SK-N-SH (cell line): ENCODE results near the gene TEX22. TPM values are rescaled to one million over a fixed set of nuclear protein-coding genes. Genes with fewer than 3 reads are reported as not detected.

ENCODE experiments used
- CTCF ChIA-PET: fragments of 300-600, 350-600 bp; formaldehyde crosslinking; extraction: SDS; loops from one replicate; lab custom pipeline; 2021; lab: Yijun Ruan, JAX
- POLR2A ChIA-PET: fragments of 350-600 bp; sonication (Branson Sonifier 250); formaldehyde crosslinking; extraction: SDS; loops from one replicate; lab custom pipeline; 2020; ENCODE audit warnings: antibody characterized with exemption, inconsistent platforms; lab: Yijun Ruan, JAX
- DNase-seq: peaks from one replicate; pipeline ENCODE4 v3.0.0; 2012
- H2AFZ ChIP-seq: fragments of 200-600 bp; sonication (generic); 2 replicates; pipeline ENCODE4 v1.8.1; 2016; ENCODE audit warnings: antibody characterized with exemption, mild to moderate bottlenecking, low read depth
- H3F3A ChIP-seq: fragments of 200-600 bp; sonication (generic); replicated peaks from 2 replicates; pipeline ENCODE3; 2016; ENCODE audit warnings: antibody characterized with exemption, mild to moderate bottlenecking; ENCODE audit not compliant: insufficient read depth
- H3K27ac ChIP-seq, 2 experiments: fragments of 200-500 bp in 1 of 2; fragments of 200-600 bp in 1 of 2; sonication (Bioruptor generic) in 1 of 2; sonication (generic), shearing (Covaris generic) in 1 of 2; 2 replicates each; pipeline versions ENCODE4 v1.5.1 to v1.6.1; 2014 to 2016; ENCODE audit warnings: low read depth in 2 of 2, inconsistent platforms in 1 of 2, low read length in 1 of 2, mild to moderate bottlenecking in 1 of 2, mixed read lengths in 1 of 2
- H3K27me3 ChIP-seq: fragments of 200-600 bp; sonication (generic), shearing (Covaris generic); 2 replicates; pipeline ENCODE4 v1.6.1; 2016; ENCODE audit warnings: mixed run types; ENCODE audit not compliant: insufficient read depth
- H3K36me3 ChIP-seq, 2 experiments: fragments of 200-500 bp in 1 of 2; fragments of 200-600 bp in 1 of 2; sonication (Bioruptor generic) in 1 of 2; sonication (generic) in 1 of 2; replicated peaks in 1 of 2; 2 replicates each; pipeline versions ENCODE3 to v1.5.1; 2014 to 2016; ENCODE audit warnings: low read length in 1 of 2, mild to moderate bottlenecking in 1 of 2; ENCODE audit not compliant: insufficient read depth in 2 of 2, control insufficient read depth in 1 of 2
- H3K4me1 ChIP-seq, 2 experiments: fragments of 200-500 bp in 1 of 2; fragments of 200-600 bp in 1 of 2; sonication (Bioruptor generic) in 1 of 2; sonication (generic), shearing (Covaris generic) in 1 of 2; 2 replicates each; pipeline versions ENCODE4 v1.5.1 to v1.6.1; 2014 to 2016; ENCODE audit warnings: low read depth in 1 of 2, low read length in 1 of 2, mixed run types in 1 of 2; ENCODE audit not compliant: insufficient read depth in 2 of 2, control insufficient read depth in 1 of 2
- H3K4me2 ChIP-seq: fragments of 200-600 bp; sonication (generic), shearing (Covaris generic); 2 replicates; pipeline ENCODE4 v1.6.1; 2017; ENCODE audit warnings: mixed run types
- H3K4me3 ChIP-seq, 2 experiments: fragments of 200-500 bp in 1 of 2; fragments of 200-600 bp in 1 of 2; sonication (Bioruptor generic) in 1 of 2; sonication (generic), shearing (Covaris generic) in 1 of 2; 2 replicates each; pipeline versions ENCODE4 v1.5.1 to v1.8.1; 2014 to 2016; ENCODE audit warnings: low read depth in 2 of 2, inconsistent platforms in 1 of 2, low read length in 1 of 2, mild to moderate bottlenecking in 1 of 2, mixed read lengths in 1 of 2, moderate library complexity in 1 of 2
- H3K79me2 ChIP-seq: fragments of 200-600 bp; sonication (generic); 2 replicates; pipeline ENCODE4 v1.8.1; 2017; ENCODE audit warnings: mild to moderate bottlenecking; ENCODE audit not compliant: insufficient read depth
- H3K9ac ChIP-seq: fragments of 200-600 bp; sonication (generic); 2 replicates; pipeline ENCODE4 v1.6.1; 2017; ENCODE audit warnings: mixed run types
- H3K9me2 ChIP-seq: fragments of 200-600 bp; sonication (generic); 2 replicates; pipeline ENCODE4 v1.6.1; 2017; ENCODE audit warnings: mixed run types
- H3K9me3 ChIP-seq: fragments of 200-600 bp; sonication (generic); 2 replicates; pipeline ENCODE4 v1.6.1; 2017; ENCODE audit warnings: mixed run types, mild to moderate bottlenecking, moderate library complexity
- H4K20me1 ChIP-seq: fragments of 200-600 bp; sonication (generic); 2 replicates; pipeline ENCODE4 v1.6.1; 2017; ENCODE audit warnings: mild to moderate bottlenecking, mixed run types; ENCODE audit not compliant: insufficient read depth
- CTCF ChIP-seq: fragments of 200-600 bp; sonication (generic); IDR thresholded peaks from 2 replicates; pipeline ENCODE4 v1.6.1; 2017; ENCODE audit warnings: antibody characterized with exemption, mild to moderate bottlenecking, moderate library complexity
- EP300 ChIP-seq, 2 experiments: IDR thresholded peaks; 2 replicates each; pipeline versions ENCODE4 v1.4.0 to v1.6.1; 2012; ENCODE audit warnings: borderline replicate concordance in 1 of 2, low read depth in 1 of 2, low read length in 1 of 2
- FOXJ3 ChIP-seq: sonication (generic); formaldehyde crosslinking; IDR thresholded peaks from 2 replicates; pipeline ENCODE4 v1.5.1; 2020; ENCODE audit warnings: mild to moderate bottlenecking, missing genetic modification reagents
- FOXM1 ChIP-seq: IDR thresholded peaks from 2 replicates; pipeline ENCODE4 v1.4.0; 2012; ENCODE audit warnings: low read depth, mild to moderate bottlenecking
- JUND ChIP-seq: IDR thresholded peaks from 2 replicates; pipeline ENCODE4 v1.4.0; 2012
- MXI1 ChIP-seq: IDR thresholded peaks from 2 replicates; pipeline ENCODE4 v1.6.1; 2012; ENCODE audit warnings: mild to moderate bottlenecking, low read depth, low read length, improper control_type of control experiment
- PBX3 ChIP-seq: IDR thresholded peaks from 2 replicates; pipeline ENCODE4; 2012
- SIN3A ChIP-seq: IDR thresholded peaks from 2 replicates; pipeline ENCODE4 v1.6.1; 2012; ENCODE audit warnings: low read depth, mild to moderate bottlenecking, low read length, moderate library complexity, borderline replicate concordance
- SMC3 ChIP-seq: IDR thresholded peaks from 2 replicates; pipeline ENCODE4 v1.6.1; 2012; ENCODE audit warnings: low read depth, low read length, improper control_type of control experiment
- YY1 ChIP-seq: IDR thresholded peaks from 2 replicates; pipeline ENCODE4 v1.4.0; 2012; ENCODE audit warnings: low read depth, mild to moderate bottlenecking
- WGBS: methylation state at CpG from one replicate; pipeline ENCODE4 v1.1.6; 2017; ENCODE audit warnings: low lambda C conversion rate; 5-methylcytosine and 5-hydroxymethylcytosine counted together
- polyA plus RNA-seq, 3 experiments: library from polyadenylated mRNA; depleted of rRNA; stranded (reverse); fragments of >200 nt; gene quantifications; 2 replicates each; pipeline ENCODE4 v1.2.3, GENCODE V29; 2012
- TF ChIP-seq, protein P1 (sequence below): IDR thresholded peaks from 2 replicates; pipeline ENCODE4 v1.6.1; 2012; ENCODE audit warnings: mild to moderate bottlenecking, low read depth, low read length, moderate library complexity

The TEX22 gene
- polyA plus RNA-seq, 1 of the 3 experiments (the other 2 are of a cell fraction): 0.26 TPM

DNA sequence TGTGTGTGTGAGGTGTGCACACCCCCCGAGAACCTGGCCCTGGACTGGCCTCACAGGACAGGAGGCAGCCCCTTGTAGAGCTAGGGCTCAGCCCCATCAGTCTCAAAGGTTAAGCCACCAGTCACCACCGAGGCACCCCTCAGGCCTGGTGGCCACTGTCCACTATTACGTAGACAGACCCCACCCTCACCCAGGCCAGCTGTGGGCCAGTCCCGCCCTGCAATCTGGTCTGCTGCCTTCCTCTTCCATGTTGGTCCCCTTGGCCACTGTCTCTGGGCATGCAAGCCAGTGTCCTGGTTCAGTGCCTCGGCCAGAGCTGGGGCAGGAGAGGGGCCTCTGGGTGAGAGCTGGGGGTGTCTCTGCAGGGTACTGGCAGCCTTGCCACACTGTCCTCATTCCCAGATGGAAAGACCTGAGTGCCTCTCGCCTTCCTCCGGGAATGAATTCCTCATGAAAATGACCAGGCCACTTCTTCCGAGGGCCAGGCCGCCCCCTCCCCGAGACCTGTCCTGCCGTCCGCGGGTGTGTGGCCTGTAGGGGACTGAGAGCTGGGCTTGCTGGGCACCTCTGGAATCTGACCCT lies 897 bp upstream of the TEX22 start (continued):
- TF ChIP-seq SMC3 (no peak), JUND (no peak), SIN3A (no peak), FOXM1 (no peak), YY1 (no peak)

DNA sequence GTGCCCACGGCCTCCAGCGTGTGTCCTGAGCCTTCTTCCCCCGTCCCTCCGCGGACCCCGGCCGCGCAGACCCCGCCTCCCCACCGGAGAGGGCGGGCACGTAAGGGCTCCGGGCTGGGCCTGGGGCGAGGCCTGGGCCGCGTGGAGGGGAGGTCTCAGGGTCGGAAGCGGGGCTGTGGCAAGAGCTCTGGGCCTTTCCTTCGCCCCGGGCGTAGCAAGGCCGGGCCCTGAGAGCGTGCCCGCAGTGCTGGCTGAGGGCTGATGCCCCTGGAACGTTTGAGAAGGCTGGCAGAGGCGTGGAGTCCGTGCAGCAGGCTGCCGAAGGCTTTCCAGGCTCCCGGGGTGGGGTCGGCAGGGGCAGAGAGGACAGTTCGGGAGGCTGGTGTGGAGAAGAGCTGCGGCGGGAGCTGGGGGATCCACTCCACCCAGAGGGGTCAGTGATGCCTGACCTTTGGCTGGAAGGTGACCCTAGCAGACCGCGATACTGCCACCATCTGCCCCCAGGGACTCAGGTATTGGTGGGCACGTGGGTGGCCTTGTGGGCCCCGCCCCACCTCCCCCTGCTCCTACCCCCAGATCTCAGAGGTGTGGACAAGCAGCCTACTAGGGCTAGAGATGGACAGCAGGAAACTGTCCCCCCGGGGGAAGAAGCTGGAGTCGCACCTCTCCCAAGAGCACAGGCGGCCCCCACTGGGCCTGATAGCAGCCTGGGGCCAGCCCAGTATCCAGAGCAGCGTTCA lies 558 bp downstream of the TEX22 start:
- peak overlapping the region; percentile 96; the same call in 1 of the 2 replicates for H2AFZ ChIP-seq
- DNase-seq: peak; percentile 90
- POLR2A ChIA-PET: interaction anchor here (0.6 to 2.5 kb wide), 3 partner anchors 12 to 323 kb away, joined by 3 to 8 read pairs (median 5); no protein-coding TSS in a partner anchor

DNA sequence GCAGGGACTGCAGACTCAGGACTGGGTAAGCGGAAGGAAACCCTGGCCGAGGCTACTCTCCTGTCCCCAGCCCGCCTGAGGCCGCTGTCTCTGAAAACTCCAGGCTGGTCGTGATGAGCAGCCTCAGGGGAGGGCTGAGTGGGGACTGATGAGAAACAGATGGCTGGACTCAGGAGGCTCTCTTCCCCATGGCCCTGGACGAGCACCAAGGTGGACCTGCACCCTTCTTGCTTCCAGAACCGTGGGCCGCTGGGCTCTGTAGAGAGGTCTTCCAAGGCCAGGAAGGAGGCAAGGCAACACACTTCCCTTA lies 1.1 kb downstream of the TEX22 start:
- H3K27me3 ChIP-seq: no peaks in the 10 kb centered on the region
- H3K4me2 ChIP-seq: peak overlapping the region; percentile 99
- peaks cover 10 to 11% of the 10 kb centered on the region in 2 experiments for H3K36me3 ChIP-seq
- no peaks in the 10 kb centered on the region for H3K9me2 ChIP-seq
- 75% methylated on average over 5 of the region's 8 CpGs for WGBS
- CTCF ChIA-PET: interaction anchor here (0.7 to 1.1 kb wide), 5 partner anchors 16 to 129 kb away, joined by 3 to 4 read pairs (median 3); no protein-coding TSS in a partner anchor
- H3K27ac ChIP-seq: peak overlapping the region in 1 of 2 experiments; percentile 91; a peak in 1 of 4 replicates
- peak overlapping the region; percentile 60 to 80 for H3K4me3 ChIP-seq
- DNase-seq: no peak
- no peaks in the 10 kb centered on the region for H3F3A ChIP-seq
- POLR2A ChIA-PET: interaction anchor here (0.6 to 2.5 kb wide), 3 partner anchors 12 to 323 kb away, joined by 3 to 8 read pairs (median 5); no protein-coding TSS in a partner anchor
- H4K20me1 ChIP-seq: no peaks in the 10 kb centered on the region
- H3K4me1 ChIP-seq: peaks cover 0 to 19% of the 10 kb centered on the region in 2 experiments; a peak in 1 of 4 replicates
- H3K9ac ChIP-seq: no peak overlapping the region; the same call in 1 of the 2 replicates
- peaks cover 3% of the 10 kb centered on the region; the same call in 1 of the 2 replicates for H3K9me3 ChIP-seq
- peaks cover 14% of the 10 kb centered on the region; the same call in 1 of the 2 replicates for H3K79me2 ChIP-seq
- no peak overlapping the region for H2AFZ ChIP-seq
- TF ChIP-seq MXI1 (no peak), PBX3 (no peak), SIN3A (no peak), EP300 (IDR thresholded peaks at IDR 0.05; ENCODE audit: borderline replicate concordance in 1 of 2, low read depth in 1 of 2, low read length in 1 of 2) (no peak)
- TF ChIP-seq, protein P1, sequence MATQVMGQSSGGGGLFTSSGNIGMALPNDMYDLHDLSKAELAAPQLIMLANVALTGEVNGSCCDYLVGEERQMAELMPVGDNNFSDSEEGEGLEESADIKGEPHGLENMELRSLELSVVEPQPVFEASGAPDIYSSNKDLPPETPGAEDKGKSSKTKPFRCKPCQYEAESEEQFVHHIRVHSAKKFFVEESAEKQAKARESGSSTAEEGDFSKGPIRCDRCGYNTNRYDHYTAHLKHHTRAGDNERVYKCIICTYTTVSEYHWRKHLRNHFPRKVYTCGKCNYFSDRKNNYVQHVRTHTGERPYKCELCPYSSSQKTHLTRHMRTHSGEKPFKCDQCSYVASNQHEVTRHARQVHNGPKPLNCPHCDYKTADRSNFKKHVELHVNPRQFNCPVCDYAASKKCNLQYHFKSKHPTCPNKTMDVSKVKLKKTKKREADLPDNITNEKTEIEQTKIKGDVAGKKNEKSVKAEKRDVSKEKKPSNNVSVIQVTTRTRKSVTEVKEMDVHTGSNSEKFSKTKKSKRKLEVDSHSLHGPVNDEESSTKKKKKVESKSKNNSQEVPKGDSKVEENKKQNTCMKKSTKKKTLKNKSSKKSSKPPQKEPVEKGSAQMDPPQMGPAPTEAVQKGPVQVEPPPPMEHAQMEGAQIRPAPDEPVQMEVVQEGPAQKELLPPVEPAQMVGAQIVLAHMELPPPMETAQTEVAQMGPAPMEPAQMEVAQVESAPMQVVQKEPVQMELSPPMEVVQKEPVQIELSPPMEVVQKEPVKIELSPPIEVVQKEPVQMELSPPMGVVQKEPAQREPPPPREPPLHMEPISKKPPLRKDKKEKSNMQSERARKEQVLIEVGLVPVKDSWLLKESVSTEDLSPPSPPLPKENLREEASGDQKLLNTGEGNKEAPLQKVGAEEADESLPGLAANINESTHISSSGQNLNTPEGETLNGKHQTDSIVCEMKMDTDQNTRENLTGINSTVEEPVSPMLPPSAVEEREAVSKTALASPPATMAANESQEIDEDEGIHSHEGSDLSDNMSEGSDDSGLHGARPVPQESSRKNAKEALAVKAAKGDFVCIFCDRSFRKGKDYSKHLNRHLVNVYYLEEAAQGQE: no peak

More for the DNA sequence above, 558 bp downstream of the TEX22 start:
- CTCF ChIA-PET: interaction anchor here (0.7 to 1.8 kb wide), 6 partner anchors 15 to 129 kb away, joined by 3 to 9 read pairs (median 3); no protein-coding TSS in a partner anchor
- H3K27ac ChIP-seq: peak overlapping the region; percentile 39 to 91
- 8% methylated on average over 11 of the region's 41 CpGs for WGBS
- H3F3A ChIP-seq: no peaks in the 10 kb centered on the region
- no peaks in the 10 kb centered on the region for H3K27me3 ChIP-seq
- H3K9me3 ChIP-seq: peaks cover 3% of the 10 kb centered on the region; the same call in 1 of the 2 replicates
- H3K4me1 ChIP-seq: peaks cover 0 to 19% of the 10 kb centered on the region in 2 experiments; a peak in 1 of 4 replicates
- H3K4me2 ChIP-seq: peak overlapping the region; percentile 99
- TF ChIP-seq FOXJ3 (CRISPR knock-in tag): 0 out of 2 replicates have a peak, but pooled peaks have one; percentile 49
- no peak for TF ChIP-seq CTCF
- peaks cover 10 to 11% of the 10 kb centered on the region in 2 experiments for H3K36me3 ChIP-seq
- peaks cover 14% of the 10 kb centered on the region; the same call in 1 of the 2 replicates for H3K79me2 ChIP-seq
- H4K20me1 ChIP-seq: no peaks in the 10 kb centered on the region
- peak overlapping the region; percentile 83 for H3K9ac ChIP-seq
- no peaks in the 10 kb centered on the region for H3K9me2 ChIP-seq
- peak overlapping the region; percentile 60 to 80 for H3K4me3 ChIP-seq
